B cell (primary cell): Measurements from ENCODE around the gene SLC45A3. TPM values are rescaled to one million over a fixed set of nuclear protein-coding genes. Genes with fewer than 3 reads are reported as not detected.
A peak's percentile ranks its signal among the peaks of the same experiment; 100 is the strongest.

Source experiments
- ATAC-seq: fragments of 200-7000 bp; cut with Tn5 transposase; one replicate; pipeline ENCODE4 v1.10.0; 2021; ENCODE audit warnings: low read depth, mild to moderate bottlenecking, moderate number of reproducible peaks, moderate library complexity
- CTCF ChIA-PET: fragments of 350-600 bp; sonication (Branson Sonifier 250); formaldehyde crosslinking; loops from one replicate; lab custom pipeline; 2021; ENCODE audit warnings: antibody characterized with exemption, inconsistent platforms; lab: Charles Lee
- POLR2A ChIA-PET: fragments of 350-600 bp; sonication (Branson Sonifier 250); formaldehyde crosslinking; loops from one replicate; lab custom pipeline; 2021; ENCODE audit warnings: antibody characterized with exemption; lab: Charles Lee
- DNase-seq: peaks from one replicate; pipeline ENCODE4 v3.0.0; 2013
- H2AFZ ChIP-seq: 2 replicates; pipeline ENCODE4 v1.6.1; 2012; ENCODE audit warnings: mild to moderate bottlenecking, low read depth, low read length; ENCODE audit not compliant: insufficient read depth, poor library complexity, severe bottlenecking
- H3K27ac ChIP-seq, 2 donors: 1 replicate in 1 of 2; 2 replicates in 1 of 2; pipeline ENCODE4 v1.5.1; 2012 to 2013; ENCODE audit warnings: low read length in 2 of 2, mild to moderate bottlenecking in 2 of 2, moderate library complexity in 1 of 2
- H3K27me3 ChIP-seq, 4 experiments: fragments of 200-600 bp in 1 of 4; sonication (generic) in 1 of 4; replicated peaks in 1 of 4; 1 replicate in 2 of 4; 2 replicates in 2 of 4; pipeline versions ENCODE4 v1.6.1 to v1.7.0; 2013 to 2016; ENCODE audit warnings: low read length in 3 of 4, mild to moderate bottlenecking in 2 of 4, mixed read lengths in 1 of 4, moderate library complexity in 1 of 4; ENCODE audit not compliant: insufficient read depth in 4 of 4, control insufficient read depth in 3 of 4; ENCODE audit errors: control extremely low read depth in 1 of 4
- H3K36me3 ChIP-seq, 2 experiments: replicated peaks in 1 of 2; 1 replicate in 1 of 2; 2 replicates in 1 of 2; pipeline versions ENCODE4 v1.6.1 to v1.7.1; 2013; ENCODE audit warnings: low read length in 1 of 2; ENCODE audit not compliant: insufficient read depth in 2 of 2, control insufficient read depth in 1 of 2; ENCODE audit errors: control extremely low read depth in 1 of 2, extremely low read depth in 1 of 2
- H3K4me1 ChIP-seq, 2 donors: fragments of 200-600 bp in 1 of 2; sonication (generic) in 1 of 2; 1 replicate in 1 of 2; 2 replicates in 1 of 2; pipeline versions ENCODE4 v1.5.1 to v1.6.1; 2013 to 2017; ENCODE audit warnings: low read length in 2 of 2; ENCODE audit not compliant: control insufficient read depth in 2 of 2, insufficient read depth in 2 of 2
- H3K4me2 ChIP-seq: replicated peaks from 2 replicates; pipeline ENCODE3; 2012; ENCODE audit warnings: mild to moderate bottlenecking, low read depth, low read length; ENCODE audit not compliant: poor library complexity, severe bottlenecking
- H3K4me3 ChIP-seq, 5 experiments: fragments of 200-600 bp in 1 of 5; sonication (generic) in 1 of 5; 1 replicate in 3 of 5; 2 replicates in 2 of 5; pipeline versions ENCODE4 v1.5.1 to v1.7.0; 2011 to 2016; ENCODE audit warnings: low read length in 4 of 5, mild to moderate bottlenecking in 4 of 5, low read depth in 2 of 5, control low read depth in 1 of 5, moderate library complexity in 1 of 5; ENCODE audit not compliant: insufficient read depth in 1 of 5; ENCODE audit errors: control extremely low read depth in 1 of 5, extremely low read depth in 1 of 5
- H3K79me2 ChIP-seq: fragments of 200-600 bp; sonication (generic); one replicate; pipeline ENCODE4 v1.6.0; 2016; ENCODE audit warnings: low read length; ENCODE audit not compliant: control insufficient read depth, insufficient read depth
- H3K9ac ChIP-seq: fragments of 200-600 bp; sonication (generic); 2 replicates; pipeline ENCODE4 v1.6.1; 2017; ENCODE audit warnings: mild to moderate bottlenecking, low read length, moderate library complexity
- H3K9me3 ChIP-seq, 3 donors: one replicate each; pipeline versions ENCODE4 v1.6.1 to v1.7.1; 2013; ENCODE audit warnings: low read length in 2 of 3; ENCODE audit not compliant: control insufficient read depth in 2 of 3, insufficient read depth in 1 of 3; ENCODE audit errors: control extremely low read depth in 1 of 3
- H4K20me1 ChIP-seq: 2 replicates; pipeline ENCODE4 v1.6.0; 2012; ENCODE audit warnings: mild to moderate bottlenecking, low read length; ENCODE audit not compliant: insufficient read depth, control insufficient read depth, poor library complexity, severe bottlenecking
- H3K27ac Mint-ChIP-seq: one replicate; pipeline ENCODE4 v1.8.0; 2021; ENCODE audit warnings: mixed read lengths
- H3K27me3 Mint-ChIP-seq: one replicate; pipeline ENCODE4 v1.8.0; 2021; ENCODE audit warnings: mixed read lengths
- H3K4me1 Mint-ChIP-seq: one replicate; pipeline ENCODE4 v1.8.0; 2021; ENCODE audit warnings: mixed read lengths
- H3K4me3 Mint-ChIP-seq: one replicate; pipeline ENCODE4 v1.8.0; 2021; ENCODE audit warnings: mixed read lengths
- H3K9me3 Mint-ChIP-seq: one replicate; pipeline ENCODE4 v1.8.0; 2022; ENCODE audit warnings: mixed read lengths; ENCODE audit not compliant: insufficient read depth
- CTCF ChIP-seq: fragments of 200-600 bp; IDR thresholded peaks from one replicate; pipeline ENCODE4 v1.8.0; 2022; ENCODE audit warnings: antibody characterized with exemption, mild to moderate bottlenecking
- EZH2 ChIP-seq: IDR thresholded peaks from 2 replicates; pipeline ENCODE4 v1.6.1; 2012; ENCODE audit warnings: borderline replicate concordance, low read depth, mild to moderate bottlenecking, moderate library complexity, low read length; ENCODE audit not compliant: insufficient read depth, poor library complexity, severe bottlenecking
- WGBS: methylation state at CpG from one replicate; pipeline ENCODE4 v1.1.5; 2013; ENCODE audit warnings: missing lambda C conversion rate; ENCODE audit not compliant: insufficient coverage; 5-methylcytosine and 5-hydroxymethylcytosine counted together
- intact Hi-C: fragments of 100-400 bp; cut with micrococcal nuclease; formaldehyde crosslinking; loops from one replicate; pipeline ENCODE4 v1.10.0; 2022
- polyA plus RNA-seq: library from polyadenylated mRNA; depleted of rRNA; stranded (reverse); fragments of >200 nt; gene quantifications from 2 replicates; pipeline ENCODE4 v1.2.3, GENCODE V29; 2012
- total RNA-seq, 2 donors: library from RNA; stranded (reverse); fragments of 120-200 nt in 1 of 2; gene quantifications; 1 replicate in 1 of 2; 2 replicates in 1 of 2; pipeline versions ENCODE4 v1.2.3 to v1.2.4, GENCODE V29; 2013 to 2022

Gene SLC45A3
- total and polyA plus RNA-seq, 2 donors (not counting 1 experiment from before 2014, with no cell fraction given) = 5.0 to 23.9 TPM

GRCh38 chr1:205630241-205630640 is 50.1 kb downstream of the SLC45A3 start:
- Histone ChIP-seq H3K27ac (peak overlapping the region; percentile 85 to 93), H3K4me1 (peaks cover 48 to 52% of the 10 kb centered on the region in 2 donors), H3K4me3 (peak overlapping the region; percentile 53 to 94 (median 72)), H4K20me1 (peaks cover 40% of the 10 kb centered on the region), H3K36me3 (peaks cover 0 to 1% of the 10 kb centered on the region in 2 experiments), H3K79me2 (peaks cover 57% of the 10 kb centered on the region), H3K27me3 (no peaks in the 10 kb centered on the region), H3K9me3 (no peaks in the 10 kb centered on the region), H3K4me2 (peak overlapping the region; percentile 87), H3K9ac (peak overlapping the region; percentile 85), H2AFZ (no peak overlapping the region)
- H3K4me3 Mint-ChIP-seq = peak overlapping the region; percentile 94
- ChIA-PET CTCF (interaction anchor here (0.7 to 6.9 kb wide), 6 partner anchors 12 to 1203 kb away, joined by 3 to 287 read pairs (median 12); no protein-coding TSS in a partner anchor), POLR2A (interaction anchor here (0.6 to 3.1 kb wide), 4 partner anchors 36 to 1295 kb away, joined by 3 to 65 read pairs (median 4); no protein-coding TSS in a partner anchor)
- intact Hi-C loops = loop anchor here (5.0 to 10.0 kb wide), 2 partner anchors 315 to 1052 kb away; partner anchors contain the start of gene MAPKAPK2
- peak overlapping the region; percentile 96 for H3K27ac Mint-ChIP-seq
- H3K4me1 Mint-ChIP-seq = peaks cover 60% of the 10 kb centered on the region
- WGBS = 5% methylated on average over 3 of the region's 3 CpGs
- ATAC-seq (no peak), DNase-seq (no peak)
- no peaks in the 10 kb centered on the region for H3K27me3 Mint-ChIP-seq
- TF ChIP-seq CTCF = no peak
- no peak for TF ChIP-seq EZH2
- H3K9me3 Mint-ChIP-seq = no peaks in the 10 kb centered on the region

- H3K4me3 ChIP-seq = peak overlapping the region in 2 of 5 experiments; percentile 65 to 91
- no peaks in the 10 kb centered on the region for H3K9me3 Mint-ChIP-seq
- DNase-seq = no peak
- no peak for ATAC-seq
- no peaks in the 10 kb centered on the region for H3K9me3 ChIP-seq
- TF ChIP-seq CTCF (no peak), EZH2 (no peak)
- peak overlapping the region; percentile 85 to 93 for H3K27ac ChIP-seq
- H4K20me1 ChIP-seq = peaks cover 42% of the 10 kb centered on the region
- POLR2A ChIA-PET = interaction anchor here (0.6 to 0.9 kb wide), 3 partner anchors 25 to 1295 kb away, joined by 3 to 4 read pairs (median 3); no protein-coding TSS in a partner anchor
- intact Hi-C loops = loop anchor here (5.0 to 10.0 kb wide), 2 partner anchors 315 to 1053 kb away; partner anchors contain the start of gene MAPKAPK2
- H3K27me3 Mint-ChIP-seq = no peaks in the 10 kb centered on the region
- H3K36me3 ChIP-seq = peaks cover 0 to 1% of the 10 kb centered on the region in 2 experiments
- peaks cover 49 to 52% of the 10 kb centered on the region in 2 donors for H3K4me1 ChIP-seq
- CTCF ChIA-PET = interaction anchor here (0.7 to 6.9 kb wide), 5 partner anchors 21 to 1202 kb away, joined by 3 to 287 read pairs (median 5); no protein-coding TSS in a partner anchor
- peak overlapping the region; percentile 94 for H3K4me3 Mint-ChIP-seq
- H3K9ac ChIP-seq = peak overlapping the region; percentile 85
- no peaks in the 10 kb centered on the region for H3K27me3 ChIP-seq
- peaks cover 62% of the 10 kb centered on the region for H3K79me2 ChIP-seq
- H3K4me1 Mint-ChIP-seq = peaks cover 65% of the 10 kb centered on the region
- H3K4me2 ChIP-seq = peak overlapping the region; percentile 87
- H2AFZ ChIP-seq = no peak overlapping the region
- peak overlapping the region; percentile 96 for H3K27ac Mint-ChIP-seq
- WGBS = no CpG with 5 or more reads among the region's 6 CpGs
Measured at GRCh38 chr1:205629751-205630150, 50.6 kb downstream of the SLC45A3 start.
